Chondrocyte (in vitro differentiated cells): ENCODE results near the gene ACVRL1. TPM values are rescaled to one million over a fixed set of nuclear protein-coding genes. Genes with fewer than 3 reads are reported as not detected.

Source experiments
- DNase-seq: peaks from one replicate; pipeline ENCODE4 v3.0.0; 2021; ENCODE audit warnings: mixed read lengths, low spot score
- H3K27ac Mint-ChIP-seq: one replicate; pipeline ENCODE4 v1.8.0; 2021; ENCODE audit warnings: mild to moderate bottlenecking, moderate library complexity, mixed read lengths; ENCODE audit not compliant: unreplicated experiment
- H3K27me3 Mint-ChIP-seq: 2 replicates; pipeline ENCODE4 v1.8.0; 2021; ENCODE audit warnings: low read depth, mixed read lengths
- H3K36me3 Mint-ChIP-seq: 2 replicates; pipeline ENCODE4 v1.8.0; 2021; ENCODE audit warnings: low read depth, mixed read lengths
- H3K4me1 Mint-ChIP-seq: 2 replicates; pipeline ENCODE4 v1.8.0; 2021; ENCODE audit warnings: low read depth, mild to moderate bottlenecking, mixed read lengths
- H3K4me3 Mint-ChIP-seq: one replicate; pipeline ENCODE4 v1.8.0; 2021; ENCODE audit warnings: mild to moderate bottlenecking, moderate library complexity, mixed read lengths; ENCODE audit not compliant: unreplicated experiment
- H3K9me3 Mint-ChIP-seq: 2 replicates; pipeline ENCODE4 v1.8.0; 2021; ENCODE audit warnings: low read depth, mixed read lengths
- CTCF ChIP-seq: fragments of 200-600 bp; sonication (generic); IDR thresholded peaks from 2 replicates; pipeline ENCODE4 v1.5.0; 2021; ENCODE audit warnings: antibody characterized with exemption, mild to moderate bottlenecking, moderate library complexity
- total RNA-seq: library from RNA; stranded (reverse); gene quantifications from 3 replicates; pipeline ENCODE4 v1.2.1, GENCODE V29; 2021

Gene ACVRL1
- total RNA-seq, 1 donor from 2014 or later: 0.60 TPM

- Mint-ChIP-seq H3K27ac (no peak overlapping the region), H3K27me3 (peaks cover 9% of the 10 kb centered on the region), H3K9me3 (no peaks in the 10 kb centered on the region), H3K4me1 (peaks cover 11% of the 10 kb centered on the region), H3K4me3 (no peak overlapping the region), H3K36me3 (no peaks in the 10 kb centered on the region)
- DNase-seq: peak; percentile 58
- peak; percentile 5 for TF ChIP-seq CTCF
Measured at GRCh38 chr12:51871126-51871525, 36.2 kb upstream of the ACVRL1 start.

GRCh38 chr12:51871918-51872688, 35.2 kb upstream of the ACVRL1 start:
- no peak overlapping the region for H3K27ac Mint-ChIP-seq
- peak; percentile 43 for DNase-seq
- no peak for TF ChIP-seq CTCF
- no peaks in the 10 kb centered on the region for H3K36me3 Mint-ChIP-seq
- H3K27me3 Mint-ChIP-seq: peaks cover 9% of the 10 kb centered on the region
- peaks cover 11% of the 10 kb centered on the region for H3K4me1 Mint-ChIP-seq
- H3K9me3 Mint-ChIP-seq: no peaks in the 10 kb centered on the region
- H3K4me3 Mint-ChIP-seq: no peak overlapping the region

- H3K4me3 Mint-ChIP-seq: no peak overlapping the region
- no peak overlapping the region for H3K27ac Mint-ChIP-seq
- no peaks in the 10 kb centered on the region for H3K9me3 Mint-ChIP-seq
- peaks cover 9% of the 10 kb centered on the region for H3K27me3 Mint-ChIP-seq
- H3K36me3 Mint-ChIP-seq: no peaks in the 10 kb centered on the region
- no peak for DNase-seq
- H3K4me1 Mint-ChIP-seq: peaks cover 11% of the 10 kb centered on the region
- no peak for TF ChIP-seq CTCF
Measured at GRCh38 chr12:51872689-51872981, 34.7 kb upstream of the ACVRL1 start.

GRCh38 chr12:51873251-51873994, 33.9 kb upstream of the ACVRL1 start:
- no peak overlapping the region for H3K27ac Mint-ChIP-seq
- H3K27me3 Mint-ChIP-seq: peaks cover 8% of the 10 kb centered on the region
- H3K4me1 Mint-ChIP-seq: peaks cover 7% of the 10 kb centered on the region
- TF ChIP-seq CTCF: no peak
- peak; percentile 34 for DNase-seq
- H3K4me3 Mint-ChIP-seq: no peak overlapping the region
- no peaks in the 10 kb centered on the region for H3K9me3 Mint-ChIP-seq
- H3K36me3 Mint-ChIP-seq: no peaks in the 10 kb centered on the region

GRCh38 chr12:51874000-51874399, 33.3 kb upstream of the ACVRL1 start:
- H3K4me3 Mint-ChIP-seq: no peak overlapping the region
- peaks cover under 1% of the 10 kb centered on the region for H3K4me1 Mint-ChIP-seq
- TF ChIP-seq CTCF: no peak
- H3K36me3 Mint-ChIP-seq: no peaks in the 10 kb centered on the region
- no peak overlapping the region for H3K27ac Mint-ChIP-seq
- H3K9me3 Mint-ChIP-seq: no peaks in the 10 kb centered on the region
- H3K27me3 Mint-ChIP-seq: peaks cover 4% of the 10 kb centered on the region
- no peak for DNase-seq
